NCI-H345 (cell line): Measurements from ENCODE around the gene GNB1L.

Experiments
- DNase-seq: peaks from one replicate; lab custom pipeline; 2025; lab: John Stamatoyannopoulos, UW

Gene GNB1L

DNA sequence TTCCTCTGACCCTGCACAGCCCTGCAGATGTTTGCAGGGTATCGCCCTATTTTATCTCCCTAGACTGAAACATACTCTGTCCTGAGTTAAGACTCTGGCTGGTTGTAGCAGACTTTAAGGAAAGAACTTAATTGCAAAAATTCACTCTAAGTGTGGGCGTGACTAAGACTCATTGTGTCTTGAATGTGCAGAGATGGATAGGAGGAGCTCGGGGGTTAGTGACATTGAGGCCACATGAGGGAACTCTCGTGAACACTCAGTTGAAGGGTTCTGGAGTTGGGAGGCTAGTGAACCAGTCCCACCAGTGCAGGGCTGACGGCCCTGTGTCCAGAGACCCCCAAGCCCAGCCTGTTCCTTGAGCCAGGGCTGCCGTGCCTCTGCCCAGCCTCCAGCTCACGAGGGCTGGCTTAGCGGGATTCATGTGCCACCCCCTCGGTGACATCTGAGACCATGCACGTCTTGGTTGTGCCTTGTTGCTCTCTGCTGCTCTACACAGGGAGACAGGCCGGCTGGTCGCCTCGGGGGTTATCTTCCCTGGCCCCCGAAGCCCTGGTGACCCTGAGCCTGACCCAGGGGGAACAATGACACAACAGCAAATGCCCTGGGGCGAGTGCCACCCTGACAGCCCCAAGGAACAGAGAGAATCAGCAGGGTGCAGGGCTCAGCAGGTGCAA is 105.5 kb downstream of the GNB1L start:
- DNase-seq = no peak

DNA sequence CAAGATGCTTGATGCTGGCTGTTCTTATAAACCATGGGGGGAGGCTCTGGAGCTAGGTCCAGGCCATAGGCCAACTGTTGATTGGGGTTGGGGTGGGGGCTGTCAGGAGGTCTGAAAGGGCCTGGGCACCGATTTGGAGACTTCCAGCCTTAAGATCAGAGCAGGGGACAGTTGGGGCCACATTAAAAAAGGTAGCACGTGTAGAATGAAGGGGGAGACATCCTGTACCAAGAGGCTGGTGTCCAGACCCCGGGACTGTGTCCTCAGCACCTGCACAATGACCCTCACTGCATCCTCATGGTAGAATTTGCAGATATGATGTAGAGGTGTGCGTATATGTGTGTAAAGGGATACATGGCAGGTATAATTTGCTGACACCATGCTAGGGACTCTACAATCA is 106.5 kb downstream of the GNB1L start:
- DNase-seq = no peak

DNA sequence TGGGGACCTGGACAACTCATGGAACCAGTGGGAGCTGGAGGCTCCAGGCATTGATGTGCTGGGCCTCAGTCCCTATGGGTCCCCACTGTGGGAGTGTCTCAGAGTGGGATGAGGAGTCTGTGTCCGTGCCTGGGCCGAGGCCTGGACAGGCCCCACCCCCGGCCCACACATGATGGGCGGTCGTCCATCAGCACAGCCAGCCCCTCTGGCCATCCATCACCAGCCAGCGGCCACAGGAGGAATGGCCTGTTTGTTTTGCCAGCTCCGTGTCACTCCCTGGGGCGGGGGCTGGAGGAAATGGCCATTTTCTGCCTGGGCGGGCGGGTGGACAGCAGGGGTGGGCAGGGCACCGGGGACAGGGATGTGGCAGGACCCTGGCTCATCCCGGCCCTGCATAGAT is 107.1 kb downstream of the GNB1L start:
- no peak for DNase-seq

DNA sequence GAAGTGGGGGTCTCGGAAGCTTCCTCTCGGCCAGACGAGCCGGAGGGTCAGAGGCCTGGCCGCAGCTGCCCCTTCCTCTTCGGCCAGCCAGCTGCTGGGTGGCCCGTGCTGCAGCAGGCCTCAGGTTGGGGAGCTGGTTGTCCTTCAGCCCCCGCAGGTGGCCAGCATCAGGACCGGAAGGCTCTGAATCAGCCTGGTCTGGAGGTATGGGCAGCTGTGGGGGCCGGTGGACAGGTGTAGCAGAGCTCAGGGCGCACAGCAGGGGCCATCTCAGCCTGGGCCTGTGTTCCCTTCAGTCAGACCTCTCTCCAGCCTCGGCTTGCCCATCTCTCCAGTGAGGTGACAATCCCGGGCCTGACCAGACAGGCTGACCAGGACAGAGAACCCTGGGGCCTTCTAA is 107.9 kb downstream of the GNB1L start:
- DNase-seq = no peak

DNA sequence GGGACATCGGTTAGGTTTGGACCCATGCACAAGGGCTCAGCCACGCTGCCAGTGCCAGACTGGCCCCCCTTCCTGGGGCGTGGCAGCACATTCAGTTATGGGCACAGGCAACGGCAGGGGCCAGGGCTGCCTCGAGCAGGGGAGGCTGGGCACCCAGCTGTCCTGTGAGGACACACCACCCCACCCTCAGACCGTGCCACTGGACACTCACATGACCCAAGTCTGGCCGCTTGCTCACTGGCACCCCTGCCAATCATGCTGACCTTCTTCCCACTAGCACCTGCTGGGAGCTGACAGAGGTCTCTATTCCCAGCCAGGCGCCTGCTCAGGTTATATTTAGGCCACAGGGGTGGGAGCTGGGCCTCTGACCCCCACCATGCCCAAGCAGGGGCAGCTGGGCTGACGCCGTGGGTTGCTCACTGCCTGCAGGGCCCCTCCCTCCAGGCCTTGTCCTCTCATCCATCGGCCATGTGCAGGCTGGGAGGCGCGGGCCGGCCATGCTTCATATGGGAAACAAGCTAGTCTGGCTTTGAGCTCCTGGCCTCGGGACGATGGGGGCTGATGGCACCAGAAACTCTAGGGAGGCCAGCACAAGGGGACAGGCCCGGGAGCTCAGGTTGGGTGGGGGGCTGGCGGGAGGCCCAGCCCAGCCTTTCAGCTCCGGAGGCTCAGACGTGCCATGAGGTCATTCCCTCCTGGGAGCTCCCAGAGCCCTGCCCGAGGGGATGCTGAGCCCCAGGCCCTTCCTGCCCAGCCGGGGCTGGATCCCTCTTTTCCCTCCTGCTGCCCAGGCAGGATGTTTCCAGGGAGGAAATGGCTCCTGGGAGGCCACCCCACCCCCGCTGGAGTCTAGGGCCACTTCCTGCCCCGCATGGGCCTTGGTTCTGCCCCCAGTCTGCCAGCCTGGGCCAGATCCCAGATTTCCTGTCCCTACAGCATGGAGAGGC is 109.2 kb downstream of the GNB1L start:
- no peak for DNase-seq

DNA sequence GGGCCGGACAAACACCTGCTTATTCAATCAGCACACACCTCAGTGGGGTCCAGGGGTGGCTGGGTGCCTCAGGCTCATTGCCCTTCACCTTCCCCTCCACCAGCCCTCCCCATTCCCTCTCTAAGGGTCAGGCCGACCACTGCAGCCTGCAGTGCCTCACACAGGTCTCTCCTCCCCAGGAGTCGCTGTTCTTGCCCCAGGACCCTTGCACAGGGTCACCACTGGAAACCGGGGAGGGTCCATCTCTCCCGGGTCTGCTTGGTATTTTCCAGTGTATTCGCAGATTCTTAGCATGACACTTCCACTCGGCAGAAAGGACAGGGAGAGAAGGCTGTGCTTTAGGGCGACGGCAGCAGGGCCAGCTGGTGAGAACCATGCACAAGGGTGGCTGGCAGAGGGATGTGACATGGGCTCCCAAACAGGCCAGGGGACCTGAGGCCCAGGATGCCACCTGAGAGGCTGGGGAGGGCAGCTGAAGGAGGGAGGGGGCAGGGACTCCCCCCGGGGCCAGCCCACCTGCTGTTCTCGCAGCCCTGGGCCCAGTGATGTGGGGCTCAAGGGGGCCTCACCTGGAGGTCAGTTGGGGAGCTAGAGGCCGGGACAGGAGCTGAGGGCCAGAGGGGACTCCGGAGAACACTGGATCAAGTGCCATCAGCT is 110.2 kb downstream of the GNB1L start:
- DNase-seq = no peak

DNA sequence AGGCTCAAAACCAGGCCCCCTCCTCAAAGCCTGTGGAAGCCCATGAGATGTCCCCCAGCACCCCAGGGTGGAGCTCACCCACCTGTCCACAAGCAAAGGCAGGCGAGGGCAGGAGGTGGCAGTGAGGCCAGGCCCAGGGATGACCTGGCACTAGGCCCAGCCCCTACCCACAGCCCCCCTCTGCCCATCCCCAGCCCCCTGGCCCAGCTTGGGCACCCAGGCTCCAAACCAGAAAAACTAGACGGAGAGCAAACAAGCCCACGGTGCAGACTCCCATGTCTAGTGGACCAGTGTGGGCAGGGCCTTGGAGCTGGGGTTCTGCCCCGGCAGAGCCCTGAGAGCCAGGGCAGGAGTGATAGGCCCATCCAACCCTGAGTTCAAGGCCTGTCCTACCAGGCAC is 111.0 kb downstream of the GNB1L start:
- DNase-seq = no peak

DNA sequence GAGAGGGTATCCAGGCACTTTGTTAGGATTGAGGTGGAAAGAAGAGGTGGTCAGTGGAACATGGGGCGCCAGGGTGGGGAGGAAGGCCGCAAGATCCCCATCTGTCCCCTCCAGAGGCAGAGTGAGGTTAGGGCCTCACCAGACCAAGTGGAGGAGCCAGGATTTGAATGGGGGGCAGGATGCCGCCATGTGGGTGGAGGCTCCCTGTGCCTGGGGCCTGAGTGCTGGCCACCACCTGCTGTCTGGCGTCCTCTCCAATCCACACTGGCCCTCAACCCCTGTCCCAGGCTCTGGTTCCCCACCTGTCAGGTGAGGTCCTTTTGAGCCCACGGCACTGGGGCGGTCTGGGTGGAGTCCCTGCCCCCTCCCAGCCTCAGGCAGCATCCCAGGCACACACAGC is 111.6 kb downstream of the GNB1L start:
- DNase-seq = no peak

DNA sequence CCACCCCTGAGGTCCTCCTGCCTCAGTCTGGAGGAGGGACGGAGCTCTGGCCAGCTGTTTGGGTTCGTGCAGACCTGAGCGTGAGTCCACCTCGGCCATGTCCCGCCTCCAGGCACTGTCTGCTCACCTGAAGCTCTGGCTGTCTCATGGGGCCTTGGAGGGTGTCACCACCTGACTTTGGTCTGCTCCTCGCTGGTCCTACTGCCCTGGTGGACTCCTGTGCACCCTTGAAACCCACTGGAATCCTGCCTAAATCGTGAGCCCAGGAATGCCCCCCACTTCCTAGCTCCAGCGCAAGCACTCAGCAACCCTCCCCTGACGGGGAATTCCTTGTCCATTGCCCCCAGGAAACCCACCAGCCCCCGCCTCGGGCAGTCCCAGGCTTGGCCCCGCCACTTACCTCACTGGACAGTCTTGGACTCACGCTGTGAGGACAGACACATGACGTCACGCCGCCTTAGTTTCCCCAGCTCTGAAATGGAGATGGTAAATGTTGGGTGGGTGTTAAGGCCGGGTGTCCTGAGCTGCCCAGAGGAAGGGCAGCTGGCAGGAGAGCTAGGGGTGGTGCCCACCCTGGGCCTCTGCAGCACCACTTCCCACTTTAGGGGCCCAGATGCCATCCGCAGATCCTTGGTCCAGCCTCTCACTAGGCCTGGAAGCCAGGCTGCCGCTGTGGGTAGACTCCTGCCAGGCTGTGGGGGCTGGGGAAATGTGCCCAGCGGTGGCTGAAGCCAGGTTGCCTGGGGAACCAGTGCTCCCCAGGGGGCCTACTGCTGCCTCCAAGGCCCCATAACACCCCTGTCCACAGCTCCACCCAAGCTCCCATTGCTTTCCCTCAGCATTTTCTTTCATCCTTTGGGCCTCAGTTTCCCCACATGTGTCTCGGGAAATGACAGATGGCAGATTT is 112.3 kb downstream of the GNB1L start:
- DNase-seq = no peak

DNA sequence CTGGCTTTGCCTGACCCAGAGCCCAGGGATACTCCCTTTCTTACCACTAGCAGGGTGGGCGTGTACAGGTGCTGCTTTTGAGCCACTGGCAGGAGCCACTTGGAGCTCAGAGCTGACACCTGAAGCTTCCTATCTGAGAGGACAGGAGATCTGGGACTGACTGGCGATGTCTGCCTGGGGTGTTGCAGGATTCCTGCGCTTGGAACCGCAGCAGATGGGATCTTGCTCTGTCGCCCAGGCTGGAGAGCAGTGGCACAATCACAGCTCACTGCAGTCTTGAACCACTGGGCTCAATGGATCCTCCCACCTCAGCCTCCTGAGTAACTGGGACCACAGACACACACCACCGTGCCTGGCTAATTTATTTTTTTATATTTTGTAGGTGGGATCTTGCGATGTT is 113.6 kb downstream of the GNB1L start:
- DNase-seq = no peak

DNA sequence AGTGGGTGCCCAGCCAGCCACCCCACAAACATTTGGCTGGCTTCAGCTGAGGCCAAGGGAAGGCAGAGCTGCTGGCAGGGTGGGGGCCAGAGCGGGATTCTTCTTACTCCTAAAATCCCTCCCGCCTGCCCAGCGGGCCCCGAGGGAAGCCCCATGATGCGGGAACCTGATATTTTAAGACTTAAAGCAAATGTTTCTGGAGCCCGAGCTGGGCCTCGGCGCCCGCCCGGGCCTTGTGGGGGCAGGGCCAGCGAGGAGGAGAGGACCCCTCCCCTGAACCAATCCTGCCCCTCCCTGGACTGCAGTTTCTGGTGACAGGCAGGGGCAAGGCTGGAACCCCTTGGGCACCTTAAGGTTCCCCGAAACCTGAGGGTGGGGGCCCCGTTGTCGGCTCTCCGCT is 114.1 kb downstream of the GNB1L start:
- no peak for DNase-seq

DNA sequence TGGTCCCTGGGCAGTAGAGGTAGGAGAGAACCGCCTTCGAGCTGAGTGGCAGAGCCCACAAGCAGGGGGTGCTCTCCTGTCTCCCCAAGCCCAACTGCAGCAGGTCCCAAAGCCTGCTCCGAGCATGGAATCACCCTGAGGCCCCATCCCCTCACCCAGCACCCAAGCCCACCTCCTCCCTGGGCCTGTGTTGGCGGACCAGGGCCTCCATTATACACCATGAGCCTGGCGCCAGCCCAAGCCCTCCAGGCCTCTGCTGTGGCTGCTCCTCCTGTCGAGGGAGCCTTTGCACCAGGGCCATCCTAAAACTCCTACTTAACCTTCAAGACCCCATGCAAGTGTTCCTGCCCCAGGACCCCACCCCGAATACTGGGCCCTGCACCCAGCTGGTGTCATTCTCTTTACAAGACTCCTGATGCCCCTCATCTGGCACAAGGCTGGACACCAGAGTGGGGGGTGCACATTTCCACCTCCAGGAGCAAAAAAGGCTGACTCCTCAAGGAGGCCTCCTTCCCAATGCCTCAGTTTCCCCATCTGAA is 114.7 kb downstream of the GNB1L start:
- no peak for DNase-seq

DNA sequence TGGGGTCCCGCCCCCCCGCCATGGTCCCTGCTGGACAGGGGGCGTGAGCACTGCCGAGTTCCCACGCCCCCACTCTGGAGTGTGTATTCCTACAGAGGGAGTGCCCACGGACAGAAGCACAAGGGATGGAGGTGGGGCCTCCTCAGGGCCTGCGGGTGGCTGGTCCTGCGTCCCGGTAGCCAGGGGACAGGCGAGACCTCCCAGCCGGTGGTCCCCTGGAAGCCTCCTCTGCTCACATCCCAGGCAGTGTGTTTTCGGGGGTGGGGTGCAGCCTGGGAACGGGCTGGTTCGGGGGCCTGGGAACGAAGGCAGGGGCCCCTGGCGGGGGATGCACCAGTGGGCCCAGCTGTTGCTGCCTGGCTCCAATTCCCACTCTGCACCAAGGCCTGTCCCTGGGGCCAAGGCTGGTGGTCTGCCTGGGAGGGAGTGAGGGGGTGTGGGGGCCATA is 115.2 kb downstream of the GNB1L start:
- no peak for DNase-seq

DNA sequence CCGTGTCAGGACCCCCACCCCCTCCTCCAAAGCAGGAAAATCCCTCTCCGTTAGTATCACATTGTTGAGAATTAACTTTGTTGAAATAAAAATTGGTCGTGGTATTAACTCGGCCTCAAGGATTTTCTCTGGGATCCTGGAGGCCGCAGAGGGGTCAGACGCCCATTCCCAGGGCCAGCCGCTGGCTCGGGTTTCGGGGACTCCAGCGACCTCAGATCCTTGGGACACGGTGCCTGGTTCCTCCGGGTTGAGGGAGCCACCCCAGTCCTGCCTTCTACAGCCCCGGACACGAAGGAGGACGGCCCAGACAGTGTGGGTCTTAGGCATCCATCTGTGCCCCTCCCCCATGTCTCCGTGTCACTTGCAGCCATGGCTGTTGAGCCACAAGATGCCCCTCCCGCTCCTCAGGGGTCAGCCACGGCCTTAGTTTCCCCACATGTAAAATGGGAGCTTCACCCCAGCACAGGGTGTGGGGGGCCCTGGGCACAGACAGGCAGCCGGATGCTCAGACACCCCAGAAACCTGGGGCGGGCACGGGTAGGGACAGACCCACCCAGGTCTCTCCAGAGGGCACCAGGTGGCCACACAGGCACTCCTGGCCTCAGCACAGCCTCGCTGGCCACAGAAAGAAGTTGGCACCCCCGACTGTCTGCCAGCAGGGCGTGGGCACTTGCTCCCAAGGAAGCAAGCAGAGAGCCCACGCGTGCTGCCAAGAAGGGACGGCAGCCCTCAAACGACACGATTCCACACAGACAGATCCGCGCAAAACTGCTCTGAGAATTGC is 115.8 kb downstream of the GNB1L start:
- no peak for DNase-seq

DNA sequence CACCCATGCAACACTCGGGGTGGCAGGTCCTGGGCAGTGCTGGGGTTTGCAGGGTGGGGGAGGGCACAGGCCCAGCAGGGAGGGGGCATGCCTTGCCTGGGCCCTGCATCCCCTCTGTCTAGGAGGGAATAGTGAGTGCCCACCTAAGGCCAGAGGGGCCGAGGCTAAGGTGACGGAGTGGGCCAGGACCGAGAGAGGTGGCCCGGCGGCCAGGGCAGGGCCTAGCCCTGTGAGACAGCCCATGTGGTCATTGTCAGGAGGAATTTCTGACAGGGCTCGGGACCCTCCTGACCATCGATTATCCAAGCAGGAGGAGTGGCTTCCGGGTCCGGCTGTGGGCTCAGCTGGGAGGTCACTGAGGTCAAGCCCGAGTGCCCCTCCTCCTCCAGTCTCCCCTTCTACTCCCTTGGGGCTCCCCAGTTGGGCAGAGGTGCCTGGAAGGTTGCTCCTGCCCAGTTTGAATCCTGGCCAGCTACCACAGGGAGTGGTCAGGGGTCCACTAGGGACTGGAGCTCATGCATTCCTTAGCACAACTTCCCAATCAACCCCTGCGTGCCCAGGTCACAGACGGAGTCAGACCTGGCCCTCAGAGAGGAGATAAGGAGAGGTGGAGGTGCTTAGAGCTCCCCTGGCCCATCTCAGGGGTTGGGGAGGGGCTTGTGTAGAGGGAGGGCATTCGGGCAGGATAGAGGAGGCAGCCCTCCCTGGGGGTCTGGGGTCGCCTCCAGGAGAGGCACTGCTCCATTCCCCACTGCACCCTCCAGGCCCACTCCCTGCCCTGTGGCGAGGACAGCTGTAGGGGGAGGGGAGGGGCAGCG is 116.6 kb downstream of the GNB1L start:
- DNase-seq = no peak

DNA sequence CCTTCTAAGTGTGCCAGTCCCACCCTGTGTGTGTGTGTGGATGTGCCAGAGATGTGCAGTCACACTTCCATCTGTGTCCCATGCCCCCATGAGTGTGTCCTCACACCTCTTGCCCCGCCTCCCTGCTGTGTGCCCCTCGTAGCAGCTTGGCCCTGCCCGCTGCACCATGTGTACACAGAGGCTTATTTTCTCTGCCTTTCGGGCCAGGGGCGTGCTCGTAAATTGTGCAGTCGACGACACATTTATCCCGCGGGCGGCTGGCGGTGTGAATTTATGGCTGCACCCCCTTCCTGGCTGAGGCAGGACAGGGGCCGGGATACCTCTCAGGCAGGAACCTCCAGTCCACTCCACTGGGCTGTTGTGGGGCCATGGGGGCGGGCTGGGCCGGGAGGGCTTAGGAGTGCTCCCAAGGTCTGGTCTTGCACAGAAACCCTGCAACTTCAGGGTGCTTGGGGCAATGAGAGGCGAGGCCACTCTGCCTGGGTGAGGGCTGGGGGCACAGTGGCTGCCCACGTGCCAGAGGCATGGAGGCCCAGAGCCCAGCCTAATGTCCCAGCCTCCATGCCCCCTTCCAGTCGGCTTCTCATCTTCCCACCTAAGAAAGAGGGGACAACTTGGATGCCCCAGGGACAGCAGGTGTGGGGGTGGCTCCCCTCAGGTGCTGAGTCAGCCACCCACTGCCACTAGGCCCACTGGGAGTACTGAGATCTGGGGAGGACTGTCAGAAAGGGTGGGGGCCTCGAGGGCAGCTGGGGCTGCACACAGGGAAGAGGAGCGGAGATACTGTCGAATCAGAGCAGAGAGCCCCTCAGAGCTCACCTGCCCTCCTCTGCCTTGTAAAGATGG is 118.8 kb downstream of the GNB1L start:
- DNase-seq = no peak

DNA sequence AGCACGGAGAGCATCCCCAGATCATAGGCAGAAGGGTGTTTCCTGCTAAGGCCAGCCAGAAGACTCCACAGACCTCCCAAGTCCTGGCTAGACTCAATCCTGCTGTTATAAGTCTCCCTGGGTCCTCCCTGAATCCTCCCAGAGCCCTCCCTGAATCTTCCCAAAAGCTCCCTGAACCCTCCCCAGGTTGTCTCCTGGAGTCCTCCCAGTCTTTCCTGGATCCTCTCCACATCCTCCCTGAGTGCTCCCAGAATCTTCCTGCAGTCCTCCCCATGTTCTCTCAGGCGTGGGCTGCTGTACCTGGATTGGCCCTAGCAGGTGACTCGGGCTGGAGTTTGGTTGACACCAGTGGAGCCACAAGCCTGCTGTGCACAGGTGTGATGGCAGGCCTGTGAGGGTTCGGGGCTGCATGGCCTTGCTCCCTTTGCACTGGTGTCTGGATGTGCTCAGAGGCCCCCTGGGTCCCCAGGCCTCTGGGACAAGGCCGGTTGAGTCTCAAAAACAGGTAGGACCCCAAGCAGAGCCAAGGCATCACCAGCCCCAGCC is 119.8 kb downstream of the GNB1L start:
- no peak for DNase-seq

DNA sequence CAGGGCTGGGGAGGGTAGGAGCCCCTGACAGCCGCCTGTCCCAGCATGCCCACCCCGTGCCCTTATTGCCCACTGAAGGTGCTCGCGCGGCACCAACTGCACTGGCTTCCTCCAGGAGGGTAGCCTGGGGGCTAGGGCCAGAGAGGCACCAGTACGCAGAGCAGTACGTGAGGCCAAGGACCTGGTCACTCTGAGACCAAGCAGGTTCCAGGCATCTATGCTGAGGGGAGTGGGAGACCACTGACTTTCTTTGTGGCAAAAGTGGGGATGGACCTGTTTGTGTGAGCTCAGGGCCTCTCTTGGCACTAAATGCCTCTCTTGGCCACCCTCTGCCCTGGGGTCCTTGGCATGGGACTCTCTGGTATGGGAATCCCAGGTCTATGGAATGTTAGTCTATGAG is 120.5 kb downstream of the GNB1L start:
- DNase-seq = no peak

DNA sequence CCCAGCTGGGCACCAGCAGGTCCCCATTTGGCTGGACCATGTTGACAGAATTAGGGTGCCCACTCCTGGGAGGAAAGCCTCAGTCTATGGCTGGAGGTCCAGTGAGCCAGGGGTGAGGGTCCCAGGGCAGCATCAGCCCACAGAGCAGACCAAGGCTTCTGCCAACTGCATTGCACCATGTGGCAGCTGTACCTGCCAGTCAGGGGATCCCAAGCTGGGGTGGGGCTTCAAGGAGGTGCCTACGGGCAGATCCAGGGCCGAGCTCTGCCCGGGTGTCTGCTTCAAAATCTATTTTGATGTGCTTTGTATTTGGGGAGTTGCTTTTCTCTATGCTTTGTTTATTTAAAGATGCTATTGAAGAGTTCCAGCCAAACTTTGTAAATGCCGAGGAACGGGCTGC is 120.9 kb downstream of the GNB1L start:
- no peak for DNase-seq
